NCI-H2227 (cell line): ENCODE results near the gene CHRDL2.

Experiments used
- DNase-seq: peaks from one replicate; lab custom pipeline; 2025; ENCODE audit not compliant: unreplicated experiment; lab: John Stamatoyannopoulos, UW

CHRDL2 gene

DNA sequence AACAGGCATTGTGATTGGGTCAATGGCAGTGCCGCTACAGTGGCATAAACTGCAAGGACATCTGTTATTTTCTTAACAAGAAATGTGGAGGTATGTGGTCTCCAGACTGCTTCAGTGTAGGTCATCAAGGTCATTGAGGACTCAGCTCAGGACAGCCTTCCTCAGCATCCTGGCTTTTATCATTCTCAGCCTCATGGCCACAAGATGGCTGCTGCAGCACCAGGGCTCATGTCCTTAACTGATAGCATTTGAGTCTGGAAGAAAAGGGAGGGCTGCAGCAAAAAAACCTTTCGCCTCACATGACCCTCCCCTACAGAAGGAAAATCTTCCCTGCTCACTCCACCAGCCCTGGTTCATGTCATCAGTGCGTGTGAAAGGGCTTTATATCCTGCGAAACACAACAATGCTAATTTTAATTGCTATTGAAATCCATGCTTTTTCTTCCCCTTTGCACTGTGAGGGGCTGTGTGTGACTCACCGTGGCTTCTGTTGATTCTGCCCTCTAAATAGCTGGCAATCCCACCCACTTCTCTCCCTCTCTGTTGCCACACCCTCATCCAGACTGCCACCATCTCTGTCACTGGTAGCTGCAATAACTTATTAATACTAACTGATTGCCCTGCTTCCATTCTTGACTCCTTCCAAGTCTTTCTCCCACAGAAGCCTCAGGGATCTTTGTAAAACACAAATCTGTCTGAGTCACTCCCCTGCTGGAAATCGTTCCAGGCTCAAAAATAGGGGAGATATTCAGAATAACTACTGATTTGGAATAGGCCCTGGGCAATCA is 43.8 kb downstream of the CHRDL2 start:
- DNase-seq: no peak

DNA sequence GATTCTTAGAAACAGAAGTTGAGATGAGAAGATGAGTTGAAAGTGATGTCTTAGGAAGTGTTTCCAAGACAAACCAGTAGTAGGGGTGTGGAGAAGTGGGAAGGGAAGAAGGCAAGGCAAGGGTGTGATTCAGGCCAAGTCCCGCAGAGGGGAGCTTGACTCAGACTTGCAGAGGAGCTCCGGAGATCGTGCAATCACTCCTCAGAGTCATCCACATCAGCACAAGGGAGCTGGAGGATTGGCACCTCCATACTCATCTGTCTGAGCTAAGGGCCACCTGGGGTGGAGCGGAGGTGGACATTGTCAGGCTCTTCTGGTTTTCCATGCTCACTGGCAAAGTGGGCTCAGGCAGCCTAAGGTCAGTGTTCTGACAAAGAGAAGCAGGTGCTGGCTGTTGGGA is 44.4 kb downstream of the CHRDL2 start:
- no peak for DNase-seq

DNA sequence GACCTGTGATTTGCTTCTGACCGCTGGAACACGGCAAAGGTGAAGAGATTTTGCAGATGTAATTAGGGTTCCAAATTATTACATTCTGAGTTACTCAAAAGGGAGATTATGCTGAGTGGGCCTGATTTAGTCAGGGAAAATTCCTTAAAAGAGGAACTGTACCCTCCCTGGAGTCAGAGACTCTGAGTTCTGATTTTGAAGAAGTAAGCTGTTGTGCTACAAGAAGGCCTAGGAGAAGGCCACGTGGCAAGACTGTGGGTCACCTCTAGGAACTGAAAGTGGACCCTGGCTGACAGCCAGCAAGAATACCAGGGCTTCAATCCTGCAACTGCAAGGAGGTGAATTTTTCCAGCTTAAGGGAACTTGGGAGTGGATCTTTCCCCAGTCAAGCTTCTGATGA is 45.3 kb downstream of the CHRDL2 start:
- no peak for DNase-seq

DNA sequence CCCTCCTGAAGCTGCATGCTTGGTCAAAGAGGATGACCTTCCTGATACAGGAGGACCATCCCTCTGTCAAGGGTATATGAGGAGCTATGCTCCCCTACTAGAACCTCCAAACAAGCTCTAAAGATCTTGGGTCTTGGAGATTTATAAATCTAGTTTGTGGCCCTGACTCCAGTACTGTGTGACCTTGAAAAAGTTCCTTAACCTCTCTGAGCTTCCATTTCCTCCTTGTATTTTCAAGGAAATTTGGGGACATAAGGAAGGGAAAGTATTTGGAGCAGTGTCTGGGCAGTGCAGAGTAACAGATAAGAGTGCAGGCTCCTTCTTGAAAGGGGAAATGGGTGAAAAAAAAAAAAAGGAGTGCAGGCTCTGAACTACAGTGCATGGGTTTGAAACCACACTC is 45.9 kb downstream of the CHRDL2 start:
- DNase-seq: no peak

DNA sequence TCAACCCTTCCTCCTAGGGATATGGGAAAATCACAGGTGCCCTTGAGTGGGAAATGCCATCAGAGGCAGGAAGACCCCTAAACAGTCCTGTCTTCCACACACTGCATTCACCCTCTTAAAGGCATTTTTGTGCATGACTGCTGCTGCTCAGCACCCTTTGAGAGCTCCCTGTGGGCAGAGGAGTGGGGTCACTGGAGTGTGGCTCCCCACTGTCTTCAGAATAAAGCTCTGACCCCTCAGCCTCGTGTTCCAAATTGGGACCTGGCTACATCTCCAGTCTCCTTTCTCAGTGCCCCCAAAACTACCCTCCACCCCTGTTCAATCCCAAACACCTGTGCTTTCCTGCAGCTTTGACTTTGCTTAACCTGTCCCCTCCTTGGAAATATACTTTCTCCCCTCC is 46.6 kb downstream of the CHRDL2 start:
- no peak for DNase-seq

DNA sequence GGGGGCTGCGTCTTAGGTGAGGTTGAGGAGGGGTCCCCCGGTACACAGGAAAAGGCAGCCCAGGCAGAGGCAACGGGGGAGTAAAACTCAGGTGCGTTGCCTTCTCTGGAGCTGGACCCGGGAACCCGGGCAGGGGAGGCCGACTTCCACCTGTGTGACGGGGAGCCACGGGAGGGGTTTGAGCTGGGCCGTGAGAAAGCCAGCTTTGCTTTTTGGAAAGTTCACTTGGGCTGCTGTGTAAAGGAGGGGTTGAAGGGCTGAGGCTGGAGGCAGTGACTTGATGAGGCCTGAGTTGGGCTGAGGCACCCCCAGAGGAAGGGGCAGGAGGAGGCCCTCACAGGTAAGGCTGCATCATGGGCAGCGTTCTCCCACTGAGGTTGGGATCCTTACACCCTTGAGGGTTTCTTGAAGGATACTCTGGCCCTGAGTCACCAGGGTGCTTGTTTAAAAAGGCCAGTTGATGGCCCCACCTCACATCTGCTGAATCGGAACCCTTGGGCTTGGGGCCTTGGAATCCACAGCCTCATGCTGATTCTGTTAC is 47.2 kb downstream of the CHRDL2 start:
- DNase-seq: no peak

DNA sequence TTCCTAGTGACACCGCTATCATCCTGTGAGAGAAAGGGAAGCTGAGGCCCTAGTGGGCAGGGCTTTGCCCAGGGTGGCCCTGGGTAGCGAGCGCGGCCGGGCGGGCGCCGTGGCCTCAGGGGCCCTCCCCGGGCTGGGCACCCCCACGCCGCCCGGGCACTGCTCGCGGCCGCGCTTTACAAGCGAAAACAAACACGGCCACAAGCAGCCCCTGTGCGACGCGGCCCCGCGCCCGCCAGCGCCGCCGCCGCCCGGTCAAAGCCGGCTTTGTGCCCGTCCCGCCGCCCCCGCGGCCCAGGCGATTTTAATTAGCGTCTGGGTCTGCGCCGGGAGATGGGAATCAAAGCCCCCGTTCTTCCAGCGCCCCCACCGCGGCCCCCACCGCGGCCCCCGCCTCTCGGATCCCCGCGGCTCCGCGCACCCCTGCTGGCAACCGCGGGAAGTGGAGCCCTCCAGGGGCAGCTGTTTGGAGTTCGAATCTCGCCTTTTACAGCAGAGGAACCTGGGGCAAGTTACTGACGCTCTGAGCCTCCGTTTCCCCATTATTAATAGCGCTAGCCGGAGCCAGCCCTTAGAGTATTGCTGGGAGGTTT is 47.9 kb downstream of the CHRDL2 start:
- DNase-seq: peak; percentile 31

DNA sequence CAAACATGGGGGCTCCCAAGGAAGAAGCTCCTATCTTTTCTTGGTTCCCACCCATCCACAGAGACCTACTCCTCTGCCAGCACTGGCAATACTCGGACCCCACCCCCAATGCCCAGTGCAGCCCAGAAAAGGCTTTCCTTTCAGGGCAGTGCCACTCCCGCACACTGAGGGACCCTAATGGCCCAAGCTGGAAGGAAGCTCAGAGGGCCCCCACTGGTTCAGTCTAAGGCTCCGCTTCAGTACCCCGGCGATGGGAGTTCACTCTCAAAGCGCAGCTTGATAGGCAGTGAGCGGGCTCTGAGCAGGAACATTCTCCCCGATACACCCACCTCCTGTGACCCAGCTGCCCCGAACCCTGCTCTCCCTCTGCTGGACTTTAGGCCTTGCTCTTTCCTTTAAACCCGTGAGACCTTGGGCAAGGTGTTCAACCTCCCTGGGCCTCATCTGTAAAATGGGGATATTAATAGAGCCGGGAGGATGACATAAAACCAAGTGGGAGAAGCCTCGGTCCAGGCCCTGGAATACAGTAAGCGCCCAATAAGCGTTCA is 48.4 kb downstream of the CHRDL2 start:
- no peak for DNase-seq

DNA sequence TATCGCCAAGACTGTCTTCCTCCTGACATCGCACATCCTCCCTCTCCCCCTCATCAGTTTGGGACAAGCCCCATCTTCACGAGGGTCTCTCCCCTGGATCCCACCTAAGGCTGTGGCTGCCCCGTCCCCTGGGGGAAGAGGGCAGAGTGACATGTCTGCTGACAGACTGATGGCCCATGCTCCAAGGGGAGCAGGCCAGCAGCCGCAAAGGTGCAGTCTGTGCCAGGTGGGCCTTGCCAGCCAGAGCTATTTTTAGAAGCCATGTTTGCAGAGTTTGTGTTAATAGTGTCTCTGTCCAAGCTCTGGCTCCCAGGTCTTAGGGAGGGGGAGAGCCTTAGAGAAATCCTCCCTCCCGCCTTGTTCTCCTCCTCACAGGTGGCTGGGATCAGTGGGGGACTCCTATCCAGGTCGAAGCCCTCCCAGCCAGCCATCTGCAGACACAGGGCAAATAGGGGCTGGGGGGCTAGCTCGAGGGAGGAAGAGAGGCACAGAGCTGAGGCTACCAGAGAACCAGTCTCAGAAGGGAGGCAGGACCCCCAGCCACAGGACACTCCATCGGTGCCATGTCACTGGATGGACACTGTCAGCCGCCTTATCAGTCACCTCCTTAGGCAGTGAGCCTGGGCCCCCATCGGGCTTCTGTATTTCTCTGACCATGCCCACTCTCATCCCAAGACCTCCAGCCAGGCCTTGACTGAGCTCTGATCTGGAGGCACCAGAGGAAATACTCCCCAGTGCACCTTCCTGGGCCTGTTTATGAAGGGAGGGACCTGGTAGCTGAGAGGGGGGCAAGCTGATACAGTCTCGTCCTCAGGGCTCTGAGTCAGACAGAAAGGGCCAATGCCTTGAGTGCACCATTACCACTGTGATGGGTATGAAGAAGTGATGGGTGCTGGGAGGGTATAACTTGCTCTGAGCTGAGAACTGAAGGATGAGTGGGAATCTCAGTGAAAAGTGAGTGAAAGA is 49.3 kb downstream of the CHRDL2 start:
- no peak for DNase-seq

DNA sequence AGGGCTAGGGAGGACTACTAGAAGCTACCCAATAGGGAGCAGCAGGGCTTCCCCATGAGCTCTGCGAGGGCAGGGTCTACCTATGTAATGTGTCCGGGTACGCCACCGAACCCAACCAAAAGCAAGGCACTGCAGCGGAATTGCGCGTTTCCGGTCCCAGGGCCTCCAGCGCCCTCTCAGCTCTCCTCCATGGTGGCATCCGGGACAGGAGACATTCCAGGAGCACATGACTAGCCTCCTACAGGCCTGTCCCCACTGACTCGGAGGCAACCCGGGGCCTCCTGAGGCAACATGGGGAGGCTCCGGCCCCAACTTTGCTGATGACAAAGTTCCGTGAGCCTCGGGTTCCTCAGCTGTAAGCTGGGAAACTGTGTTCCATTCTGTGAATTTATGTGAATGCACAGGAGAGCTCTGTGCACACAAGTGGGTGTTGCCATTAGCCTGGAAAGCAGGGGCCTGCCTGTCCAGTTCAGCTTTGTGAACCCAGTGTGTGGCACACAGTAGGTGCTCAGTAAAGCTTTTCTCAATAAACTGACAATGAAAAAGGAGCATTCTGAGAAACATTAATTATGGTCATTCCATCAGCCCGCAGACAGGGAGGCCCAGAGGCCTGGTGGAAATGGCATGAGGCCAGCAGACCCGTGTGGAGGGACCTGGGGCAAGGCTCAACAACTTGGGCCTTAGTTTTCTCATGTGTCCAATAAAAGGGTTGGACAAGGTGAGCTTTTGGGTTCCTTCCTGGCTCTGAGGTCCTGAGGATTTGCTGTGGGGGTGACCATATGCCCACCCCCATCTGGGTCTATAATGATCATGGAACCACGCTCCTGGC is 50.3 kb downstream of the CHRDL2 start:
- DNase-seq: no peak

DNA sequence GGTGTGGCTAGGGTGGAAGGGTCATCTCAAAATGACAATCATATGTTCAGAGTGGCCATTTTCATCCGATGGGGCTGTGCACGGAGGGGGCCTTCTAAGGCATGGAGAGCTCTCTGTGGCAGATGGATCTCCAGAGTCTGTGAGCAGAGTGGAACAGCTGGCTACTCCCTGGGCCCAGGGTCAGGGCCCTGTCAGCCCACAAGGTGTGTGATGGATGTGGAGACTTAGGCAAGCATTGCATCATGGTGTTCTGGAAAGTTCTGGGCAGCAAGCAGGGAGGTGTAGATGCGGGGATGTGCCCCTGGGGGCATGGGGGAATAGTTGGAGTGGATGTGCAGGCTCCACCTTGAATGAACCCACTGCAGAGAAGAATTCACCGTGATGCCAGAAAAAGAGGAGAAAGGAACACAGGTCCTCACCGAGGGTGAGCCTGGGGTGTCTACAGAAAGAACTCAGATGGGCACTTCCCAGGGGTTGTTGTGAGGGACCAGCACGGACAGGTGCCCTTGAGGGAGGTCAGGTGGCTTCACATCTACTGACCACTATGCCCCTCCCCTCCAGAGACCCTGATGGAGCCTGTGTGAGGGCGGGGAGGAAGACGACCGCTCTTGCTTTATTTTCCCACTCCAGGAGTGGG is 51.1 kb downstream of the CHRDL2 start:
- no peak for DNase-seq

DNA sequence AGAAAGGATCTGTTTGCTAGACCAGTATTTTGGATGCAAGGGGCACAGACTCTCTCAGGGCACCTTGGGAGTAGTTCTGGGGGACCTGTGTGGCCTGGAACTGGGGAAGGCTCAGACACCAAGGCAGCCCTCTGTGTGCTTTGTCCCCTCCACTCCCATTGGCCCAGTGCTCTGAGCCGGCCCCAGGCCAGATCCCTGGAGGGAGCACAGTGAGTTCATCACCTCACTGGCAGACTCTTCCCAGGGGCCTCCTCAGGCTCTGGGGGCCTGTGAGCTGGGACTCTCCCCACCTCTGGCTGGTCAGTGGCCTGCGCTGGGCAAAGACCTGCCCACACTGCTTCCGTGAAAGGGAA is 51.7 kb downstream of the CHRDL2 start:
- DNase-seq: no peak

DNA sequence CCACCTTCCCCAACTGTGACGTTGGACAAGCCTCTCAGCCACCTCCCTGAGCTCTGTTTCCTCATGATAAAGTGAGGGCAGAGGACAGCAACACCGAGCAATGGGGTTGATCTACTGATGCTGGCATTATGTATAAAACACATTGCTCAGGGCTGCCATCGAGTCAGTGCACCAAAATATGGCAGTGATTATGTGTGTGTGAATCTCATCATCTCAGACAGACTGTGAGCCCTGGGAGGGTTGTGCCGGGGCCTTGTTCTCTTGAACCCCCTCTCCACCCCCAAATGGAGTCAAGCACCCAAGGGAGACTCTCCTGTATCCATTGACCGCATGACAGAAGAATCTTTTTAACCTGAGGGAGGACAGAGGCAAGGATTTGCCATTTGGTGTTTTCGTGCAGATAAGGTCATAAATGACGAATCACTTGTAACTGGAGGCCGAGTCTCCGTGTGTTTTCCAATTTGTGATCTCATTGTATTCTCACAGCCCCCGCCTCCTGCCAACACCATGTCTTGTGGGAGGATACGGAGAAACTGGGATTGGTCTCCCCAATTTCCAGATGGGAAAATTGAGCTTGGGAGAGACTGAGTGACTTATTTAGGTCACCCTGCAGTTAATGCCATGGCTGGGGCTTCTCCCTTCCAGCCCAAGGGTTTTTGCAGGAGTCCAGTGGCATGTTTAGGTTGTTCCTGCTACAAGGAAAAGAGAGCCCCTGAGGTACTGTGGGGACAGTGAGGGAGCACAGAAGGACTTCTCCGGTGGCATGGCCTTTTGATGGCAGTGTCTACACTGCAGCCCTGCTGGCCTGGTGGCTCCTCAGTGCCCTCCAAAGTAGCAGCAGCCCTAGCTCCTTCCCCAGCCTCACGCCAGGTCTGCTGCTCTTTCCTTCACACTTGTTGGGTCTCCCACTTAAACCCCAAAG is 52.4 kb downstream of the CHRDL2 start:
- no peak for DNase-seq

DNA sequence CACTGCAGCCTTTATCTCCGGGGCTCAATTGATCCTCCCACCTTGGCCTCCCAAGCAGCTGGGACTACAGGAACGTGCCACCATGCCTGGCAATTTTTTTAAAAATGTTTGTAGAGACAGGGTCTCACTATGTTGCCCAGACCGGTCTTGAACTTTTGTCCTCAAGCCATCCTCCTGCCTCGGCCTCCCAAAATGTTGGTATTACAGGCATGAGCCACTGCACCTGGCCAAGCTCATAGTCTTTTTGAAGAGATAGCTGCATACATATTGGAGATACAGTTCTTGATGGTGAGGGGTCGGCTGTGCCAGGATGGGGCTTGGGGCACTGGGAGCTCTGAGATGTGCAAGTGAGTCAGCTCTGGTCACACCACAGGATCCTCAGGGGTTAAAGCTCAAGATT is 53.2 kb downstream of the CHRDL2 start:
- no peak for DNase-seq

DNA sequence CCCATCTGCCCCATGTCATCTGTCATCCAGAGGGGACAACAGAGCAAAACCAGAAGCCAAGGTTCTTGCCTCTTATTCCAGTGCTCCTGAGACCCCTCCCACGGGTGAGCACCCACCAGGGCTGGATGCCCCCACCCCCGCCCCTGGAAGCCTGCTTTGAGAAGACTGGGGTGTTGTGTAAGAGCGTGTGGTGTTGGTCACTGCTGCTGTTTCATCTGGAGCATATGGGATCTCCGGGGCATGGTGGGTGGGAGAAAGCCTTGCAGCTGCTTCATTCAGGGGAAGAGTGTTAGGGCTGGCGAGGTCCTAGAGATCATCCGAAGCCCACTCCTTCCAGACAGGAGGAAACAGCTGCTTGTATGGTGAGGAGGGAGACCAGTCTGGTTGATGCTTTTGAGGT is 54.1 kb downstream of the CHRDL2 start:
- no peak for DNase-seq

DNA sequence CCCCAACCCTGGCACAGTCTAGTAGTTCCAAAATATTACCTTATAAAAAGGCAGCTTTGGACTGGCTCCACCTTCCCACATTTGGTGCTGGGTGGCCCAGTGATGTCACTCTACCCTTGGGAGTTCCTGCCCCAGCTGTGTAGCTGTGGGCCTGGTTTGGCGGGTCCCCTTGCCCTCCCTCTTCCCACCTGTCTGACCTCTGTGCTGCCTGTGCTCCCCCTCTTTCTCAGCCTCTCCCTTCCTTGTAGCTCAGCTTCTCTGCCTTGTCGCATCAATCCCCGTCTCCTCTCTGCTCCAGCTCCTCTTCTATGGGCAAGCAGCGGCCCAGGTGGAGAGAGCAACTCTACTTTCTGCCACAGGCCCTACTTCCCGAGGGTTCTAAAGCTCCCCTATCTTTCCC is 54.6 kb downstream of the CHRDL2 start:
- no peak for DNase-seq

DNA sequence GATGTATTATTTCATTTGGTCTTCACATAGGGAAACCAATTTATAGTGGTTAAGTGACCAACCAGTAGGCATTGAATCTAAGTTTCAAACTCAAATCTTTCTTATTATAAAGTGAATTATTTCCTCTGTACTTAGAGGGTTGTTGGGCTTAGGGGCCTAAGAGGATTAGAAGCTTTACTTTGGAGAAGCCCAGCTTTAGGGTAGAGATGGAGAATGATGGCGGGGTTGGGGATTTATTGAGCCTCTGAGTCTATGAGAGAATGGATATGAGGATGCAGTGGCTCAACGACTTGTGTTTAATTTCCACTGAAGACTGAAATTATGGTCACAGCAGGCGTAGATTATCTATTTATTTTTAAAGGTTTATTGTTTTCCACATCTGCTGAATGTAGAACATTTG is 55.5 kb downstream of the CHRDL2 start:
- no peak for DNase-seq

DNA sequence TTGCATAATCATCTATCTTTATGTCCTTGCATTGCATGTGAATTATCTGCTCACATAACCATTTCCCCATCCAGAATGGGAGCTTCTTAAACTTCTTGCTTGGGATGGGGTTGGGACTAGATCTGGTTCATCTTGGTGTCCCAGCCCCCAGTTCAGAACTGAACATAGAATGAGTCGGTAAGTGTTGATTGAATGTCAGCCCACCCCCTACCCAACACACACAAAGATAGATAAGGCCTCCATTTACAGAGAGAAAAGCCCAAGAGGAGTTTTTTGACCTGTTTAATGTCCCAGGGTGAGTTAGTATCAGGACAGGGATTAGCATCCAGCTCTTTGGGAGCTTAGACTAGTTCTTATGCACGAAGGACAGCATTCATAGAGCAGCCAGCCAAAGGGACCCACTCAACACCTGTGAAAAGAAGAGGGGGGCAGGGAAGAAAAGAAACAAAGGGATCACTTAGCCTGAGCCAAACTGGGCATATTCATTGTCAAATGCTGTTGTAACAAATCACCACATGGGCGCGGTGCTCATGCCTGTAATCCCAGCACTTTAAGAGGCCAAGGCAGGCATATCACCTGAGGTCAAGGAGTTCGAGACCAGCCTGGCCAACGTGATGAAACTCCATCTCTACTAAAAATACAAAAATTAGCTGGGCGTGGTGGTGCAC is 57.4 kb downstream of the CHRDL2 start:
- no peak for DNase-seq
